ENCODE results near the gene FGF18. TPM values are rescaled to one million over a fixed set of nuclear protein-coding genes. Genes with fewer than 3 reads are reported as not detected.

The FGF18 gene
- polyA plus RNA-seq, 2 donors, result 0.06 to 0.18 TPM

- H3K27me3 ChIP-seq (ENCODE audit: control insufficient read depth in 1 of 2, insufficient read depth in 2 of 2, low read length in 2 of 2), result no peaks in the 10 kb centered on the region
- H3K27ac ChIP-seq (ENCODE audit: low read depth in 2 of 2, low read length in 1 of 2), result no peak overlapping the region
- no peak overlapping the region for H3K4me3 ChIP-seq (ENCODE audit: low read depth in 1 of 2, low read length in 2 of 2)
- no peaks in the 10 kb centered on the region for H3K4me1 ChIP-seq (ENCODE audit: control insufficient read depth in 2 of 2, insufficient read depth in 2 of 2, low read length in 1 of 2)
- no peaks in the 10 kb centered on the region for H3K36me3 ChIP-seq (ENCODE audit: control insufficient read depth in 2 of 2, insufficient read depth in 2 of 2, low read length in 1 of 2)
- H3K9me3 ChIP-seq (ENCODE audit: control insufficient read depth in 2 of 2, insufficient read depth in 1 of 2, low read depth in 1 of 2, low read length in 1 of 2), result no peaks in the 10 kb centered on the region
- WGBS, 2 donors, result 89 to 92% methylated on average over 5 of the region's 5 CpGs
Measured at GRCh38 chr5:171447226-171447625, 27.8 kb downstream of the FGF18 start.

- no peak overlapping the region for H3K4me3 ChIP-seq (ENCODE audit: low read depth in 1 of 2, low read length in 2 of 2)
- H3K9me3 ChIP-seq (ENCODE audit: control insufficient read depth in 2 of 2, insufficient read depth in 1 of 2, low read depth in 1 of 2, low read length in 1 of 2), result no peaks in the 10 kb centered on the region
- no peaks in the 10 kb centered on the region for H3K27me3 ChIP-seq (ENCODE audit: control insufficient read depth in 1 of 2, insufficient read depth in 2 of 2, low read length in 2 of 2)
- 82 to 89% methylated on average over 10 of the region's 10 CpGs for WGBS, 2 donors
- no peaks in the 10 kb centered on the region for H3K4me1 ChIP-seq (ENCODE audit: control insufficient read depth in 2 of 2, insufficient read depth in 2 of 2, low read length in 1 of 2)
- H3K27ac ChIP-seq (ENCODE audit: low read depth in 2 of 2, low read length in 1 of 2), result no peak overlapping the region
- H3K36me3 ChIP-seq (ENCODE audit: control insufficient read depth in 2 of 2, insufficient read depth in 2 of 2, low read length in 1 of 2), result no peaks in the 10 kb centered on the region
Measured at GRCh38 chr5:171449426-171449825, 30.0 kb downstream of the FGF18 start.

GRCh38 chr5:171450423-171451331, 31.2 kb downstream of the FGF18 start:
- peak overlapping the region; percentile 45 to 51 for H3K4me3 ChIP-seq (ENCODE audit: low read depth in 1 of 2, low read length in 2 of 2)
- H3K4me1 ChIP-seq (ENCODE audit: control insufficient read depth in 2 of 2, insufficient read depth in 2 of 2, low read length in 1 of 2), result no peaks in the 10 kb centered on the region
- H3K9me3 ChIP-seq (ENCODE audit: control insufficient read depth in 2 of 2, insufficient read depth in 1 of 2, low read depth in 1 of 2, low read length in 1 of 2), result no peaks in the 10 kb centered on the region
- peak overlapping the region; percentile 61 to 76 for H3K27ac ChIP-seq (ENCODE audit: low read depth in 2 of 2, low read length in 1 of 2)
- no peaks in the 10 kb centered on the region for H3K36me3 ChIP-seq (ENCODE audit: control insufficient read depth in 2 of 2, insufficient read depth in 2 of 2, low read length in 1 of 2)
- no peaks in the 10 kb centered on the region for H3K27me3 ChIP-seq (ENCODE audit: control insufficient read depth in 1 of 2, insufficient read depth in 2 of 2, low read length in 2 of 2)
- 7% methylated on average over 68 to 88 of the region's 88 CpGs for WGBS, 2 donors

- Histone ChIP-seq H3K4me3 (ENCODE audit: low read depth in 1 of 2, low read length in 2 of 2) (no peak overlapping the region), H3K36me3 (ENCODE audit: control insufficient read depth in 2 of 2, insufficient read depth in 2 of 2, low read length in 1 of 2) (no peaks in the 10 kb centered on the region), H3K27ac (ENCODE audit: low read depth in 2 of 2, low read length in 1 of 2) (no peak overlapping the region), H3K9me3 (ENCODE audit: control insufficient read depth in 2 of 2, insufficient read depth in 1 of 2, low read depth in 1 of 2, low read length in 1 of 2) (no peaks in the 10 kb centered on the region), H3K4me1 (ENCODE audit: control insufficient read depth in 2 of 2, insufficient read depth in 2 of 2, low read length in 1 of 2) (no peaks in the 10 kb centered on the region), H3K27me3 (ENCODE audit: control insufficient read depth in 1 of 2, insufficient read depth in 2 of 2, low read length in 2 of 2) (no peaks in the 10 kb centered on the region)
- 74 to 84% methylated on average over 17 of the region's 17 CpGs for WGBS, 2 donors
Measured at GRCh38 chr5:171451421-171451820, 32.0 kb downstream of the FGF18 start.

GRCh38 chr5:171453056-171453725, 33.7 kb downstream of the FGF18 start:
- H3K9me3 ChIP-seq (ENCODE audit: control insufficient read depth in 2 of 2, insufficient read depth in 1 of 2, low read depth in 1 of 2, low read length in 1 of 2), result no peaks in the 10 kb centered on the region
- H3K36me3 ChIP-seq (ENCODE audit: control insufficient read depth in 2 of 2, insufficient read depth in 2 of 2, low read length in 1 of 2), result no peaks in the 10 kb centered on the region
- no peak overlapping the region for H3K4me3 ChIP-seq (ENCODE audit: low read depth in 1 of 2, low read length in 2 of 2)
- H3K27ac ChIP-seq (ENCODE audit: low read depth in 2 of 2, low read length in 1 of 2), result no peak overlapping the region
- H3K27me3 ChIP-seq (ENCODE audit: control insufficient read depth in 1 of 2, insufficient read depth in 2 of 2, low read length in 2 of 2), result no peaks in the 10 kb centered on the region
- H3K4me1 ChIP-seq (ENCODE audit: control insufficient read depth in 2 of 2, insufficient read depth in 2 of 2, low read length in 1 of 2), result no peaks in the 10 kb centered on the region
- 89 to 91% methylated on average over 11 of the region's 11 CpGs for WGBS, 2 donors

- 91 to 93% methylated on average over 2 of the region's 2 CpGs for WGBS, 2 donors
- Histone ChIP-seq H3K27me3 (ENCODE audit: control insufficient read depth in 1 of 2, insufficient read depth in 2 of 2, low read length in 2 of 2) (no peaks in the 10 kb centered on the region), H3K9me3 (ENCODE audit: control insufficient read depth in 2 of 2, insufficient read depth in 1 of 2, low read depth in 1 of 2, low read length in 1 of 2) (no peaks in the 10 kb centered on the region), H3K4me1 (ENCODE audit: control insufficient read depth in 2 of 2, insufficient read depth in 2 of 2, low read length in 1 of 2) (no peaks in the 10 kb centered on the region), H3K27ac (ENCODE audit: low read depth in 2 of 2, low read length in 1 of 2) (no peak overlapping the region), H3K4me3 (ENCODE audit: low read depth in 1 of 2, low read length in 2 of 2) (no peak overlapping the region), H3K36me3 (ENCODE audit: control insufficient read depth in 2 of 2, insufficient read depth in 2 of 2, low read length in 1 of 2) (no peaks in the 10 kb centered on the region)
Measured at GRCh38 chr5:171453988-171454387, 34.5 kb downstream of the FGF18 start.

GRCh38 chr5:171454549-171454948, 35.1 kb downstream of the FGF18 start:
- Histone ChIP-seq H3K36me3 (ENCODE audit: control insufficient read depth in 2 of 2, insufficient read depth in 2 of 2, low read length in 1 of 2) (no peaks in the 10 kb centered on the region), H3K4me1 (ENCODE audit: control insufficient read depth in 2 of 2, insufficient read depth in 2 of 2, low read length in 1 of 2) (no peaks in the 10 kb centered on the region), H3K9me3 (ENCODE audit: control insufficient read depth in 2 of 2, insufficient read depth in 1 of 2, low read depth in 1 of 2, low read length in 1 of 2) (no peaks in the 10 kb centered on the region), H3K27ac (ENCODE audit: low read depth in 2 of 2, low read length in 1 of 2) (no peak overlapping the region), H3K27me3 (ENCODE audit: control insufficient read depth in 1 of 2, insufficient read depth in 2 of 2, low read length in 2 of 2) (no peaks in the 10 kb centered on the region), H3K4me3 (ENCODE audit: low read depth in 1 of 2, low read length in 2 of 2) (no peak overlapping the region)
- 81 to 82% methylated on average over 10 of the region's 10 CpGs for WGBS, 2 donors

- 82 to 83% methylated on average over 2 of the region's 2 CpGs for WGBS, 2 donors
- Histone ChIP-seq H3K36me3 (ENCODE audit: control insufficient read depth in 2 of 2, insufficient read depth in 2 of 2, low read length in 1 of 2) (no peaks in the 10 kb centered on the region), H3K9me3 (ENCODE audit: control insufficient read depth in 2 of 2, insufficient read depth in 1 of 2, low read depth in 1 of 2, low read length in 1 of 2) (no peaks in the 10 kb centered on the region), H3K27me3 (ENCODE audit: control insufficient read depth in 1 of 2, insufficient read depth in 2 of 2, low read length in 2 of 2) (no peaks in the 10 kb centered on the region), H3K27ac (ENCODE audit: low read depth in 2 of 2, low read length in 1 of 2) (no peak overlapping the region), H3K4me3 (ENCODE audit: low read depth in 1 of 2, low read length in 2 of 2) (no peak overlapping the region), H3K4me1 (ENCODE audit: control insufficient read depth in 2 of 2, insufficient read depth in 2 of 2, low read length in 1 of 2) (no peaks in the 10 kb centered on the region)
Measured at GRCh38 chr5:171455522-171455921, 36.1 kb downstream of the FGF18 start.

- Histone ChIP-seq H3K27ac (ENCODE audit: low read depth in 2 of 2, low read length in 1 of 2) (no peak overlapping the region), H3K36me3 (ENCODE audit: control insufficient read depth in 2 of 2, insufficient read depth in 2 of 2, low read length in 1 of 2) (no peaks in the 10 kb centered on the region), H3K4me3 (ENCODE audit: low read depth in 1 of 2, low read length in 2 of 2) (no peak overlapping the region), H3K27me3 (ENCODE audit: control insufficient read depth in 1 of 2, insufficient read depth in 2 of 2, low read length in 2 of 2) (no peaks in the 10 kb centered on the region), H3K4me1 (ENCODE audit: control insufficient read depth in 2 of 2, insufficient read depth in 2 of 2, low read length in 1 of 2) (no peaks in the 10 kb centered on the region), H3K9me3 (ENCODE audit: control insufficient read depth in 2 of 2, insufficient read depth in 1 of 2, low read depth in 1 of 2, low read length in 1 of 2) (no peaks in the 10 kb centered on the region)
- WGBS, 2 donors, result 89 to 90% methylated on average over 25 of the region's 25 CpGs
Measured at GRCh38 chr5:171457208-171457981, 37.9 kb downstream of the FGF18 start.

Measured in esophagus (tissue), 2 donors.